CD4-positive, CD25-positive, alpha-beta regulatory T cell (primary cell): ENCODE measurements around the gene ATP13A1. TPM values are rescaled to one million over a fixed set of nuclear protein-coding genes. Genes with fewer than 3 reads are reported as not detected.
A peak's percentile ranks its signal among the peaks of the same experiment; 100 is the strongest.

ENCODE experiments used
- ATAC-seq, 2 donors: fragments of 150-1000 bp; cut with Tn5 transposase; one replicate each; pipeline ENCODE4 v1.10.0; 2021; ENCODE audit warnings: low read depth in 2 of 2, moderate number of reproducible peaks in 2 of 2, moderate library complexity in 1 of 2
- DNase-seq, 3 donors: peaks; one replicate each; pipeline versions ENCODE4 v3.0.0 to v3.0.0-alpha.2; 2012 to 2022; ENCODE audit warnings: mixed read lengths in 1 of 3
- H3K27ac ChIP-seq: one replicate; pipeline ENCODE4 v1.7.0; 2013; ENCODE audit warnings: mild to moderate bottlenecking, low read length; ENCODE audit not compliant: insufficient read depth, poor library complexity, severe bottlenecking
- H3K27me3 ChIP-seq: one replicate; pipeline ENCODE4 v1.7.0; 2013; ENCODE audit warnings: low read length; ENCODE audit not compliant: control insufficient read depth, insufficient read depth
- H3K36me3 ChIP-seq: one replicate; pipeline ENCODE4 v1.7.0; 2013; ENCODE audit warnings: mild to moderate bottlenecking, low read length, moderate library complexity; ENCODE audit not compliant: control insufficient read depth, insufficient read depth
- H3K4me1 ChIP-seq: 2 replicates; pipeline ENCODE4 v1.7.0; 2013; ENCODE audit warnings: mild to moderate bottlenecking, low read length; ENCODE audit not compliant: insufficient read depth, control insufficient read depth, poor library complexity, severe bottlenecking
- H3K4me3 ChIP-seq: one replicate; pipeline ENCODE4 v1.7.0; 2013; ENCODE audit warnings: low read depth, mild to moderate bottlenecking, low read length, moderate library complexity
- H3K9me3 ChIP-seq, 2 experiments: 1 replicate in 1 of 2; 2 replicates in 1 of 2; pipeline ENCODE4 v1.7.0; 2013; ENCODE audit warnings: low read length in 2 of 2, mild to moderate bottlenecking in 1 of 2, moderate library complexity in 1 of 2; ENCODE audit not compliant: control insufficient read depth in 2 of 2
- H3K27ac Mint-ChIP-seq, 3 donors: one replicate each; pipeline ENCODE4 v1.8.0; 2020 to 2022; ENCODE audit warnings: mild to moderate bottlenecking in 3 of 3, mixed read lengths in 3 of 3, moderate library complexity in 2 of 3
- H3K27me3 Mint-ChIP-seq: one replicate; pipeline ENCODE4 v1.8.0; 2022; ENCODE audit warnings: mild to moderate bottlenecking, mixed read lengths
- H3K36me3 Mint-ChIP-seq: one replicate; pipeline ENCODE4 v1.8.0; 2020; ENCODE audit warnings: mixed read lengths
- H3K4me1 Mint-ChIP-seq, 4 donors: one replicate each; pipeline ENCODE4 v1.8.0; 2020 to 2022; ENCODE audit warnings: mixed read lengths in 4 of 4, mild to moderate bottlenecking in 1 of 4
- H3K4me3 Mint-ChIP-seq, 4 donors: one replicate each; pipeline ENCODE4 v1.8.0; 2020 to 2022; ENCODE audit warnings: mild to moderate bottlenecking in 4 of 4, mixed read lengths in 4 of 4, moderate library complexity in 3 of 4
- H3K9me3 Mint-ChIP-seq, 7 donors: one replicate each; pipeline ENCODE4 v1.8.0; 2020 to 2022; ENCODE audit warnings: mixed read lengths in 7 of 7, mild to moderate bottlenecking in 3 of 7, moderate library complexity in 2 of 7
- polyA plus RNA-seq, 4 donors: library from polyadenylated mRNA; unstranded; fragments of 300-500 nt; fragmentation: Illumina TruSeq; gene quantifications; one replicate each; pipeline ENCODE4 v1.2.3, GENCODE V29; 2021
- total RNA-seq: library from RNA; stranded (reverse); gene quantifications from one replicate; pipeline ENCODE4 v1.2.3, GENCODE V29; 2022

Gene ATP13A1
- total and polyA plus RNA-seq, 5 donors from 2014 or later = 24.1 to 114 (median 30.9) TPM

GRCh38 chr19:19649155-19649554 is 14.3 kb downstream of the ATP13A1 start:
- Mint-ChIP-seq H3K27me3 (no peaks in the 10 kb centered on the region), H3K36me3 (peaks cover 31% of the 10 kb centered on the region), H3K4me1 (peaks cover 0 to 2% (median 0%) of the 10 kb centered on the region in 4 donors), H3K9me3 (no peaks in the 10 kb centered on the region), H3K4me3 (no peak overlapping the region), H3K27ac (peak overlapping the region in 1 of 3 donors; percentile 48)
- Histone ChIP-seq H3K9me3 (no peaks in the 10 kb centered on the region), H3K27me3 (no peaks in the 10 kb centered on the region), H3K27ac (no peak overlapping the region), H3K36me3 (peaks cover 70% of the 10 kb centered on the region), H3K4me1 (peaks cover 1% of the 10 kb centered on the region), H3K4me3 (no peak overlapping the region)
- no peak for ATAC-seq
- no peak for DNase-seq

- Histone ChIP-seq H3K36me3 (peaks cover 52% of the 10 kb centered on the region), H3K4me3 (no peak overlapping the region), H3K27ac (no peak overlapping the region), H3K27me3 (no peaks in the 10 kb centered on the region), H3K9me3 (no peaks in the 10 kb centered on the region), H3K4me1 (peaks cover 15% of the 10 kb centered on the region)
- ATAC-seq (no peak), DNase-seq (no peak)
- H3K27me3 Mint-ChIP-seq = peaks cover 5% of the 10 kb centered on the region
- peaks cover 21% of the 10 kb centered on the region for H3K36me3 Mint-ChIP-seq
- no peaks in the 10 kb centered on the region for H3K9me3 Mint-ChIP-seq
- peak overlapping the region in 1 of 4 donors; percentile 90 for H3K4me3 Mint-ChIP-seq
- peaks cover 0 to 14% (median 9%) of the 10 kb centered on the region in 4 donors for H3K4me1 Mint-ChIP-seq
- H3K27ac Mint-ChIP-seq = no peak overlapping the region
Observed at GRCh38 chr19:19647037-19647835, 16.2 kb downstream of the ATP13A1 start.

DNA sequence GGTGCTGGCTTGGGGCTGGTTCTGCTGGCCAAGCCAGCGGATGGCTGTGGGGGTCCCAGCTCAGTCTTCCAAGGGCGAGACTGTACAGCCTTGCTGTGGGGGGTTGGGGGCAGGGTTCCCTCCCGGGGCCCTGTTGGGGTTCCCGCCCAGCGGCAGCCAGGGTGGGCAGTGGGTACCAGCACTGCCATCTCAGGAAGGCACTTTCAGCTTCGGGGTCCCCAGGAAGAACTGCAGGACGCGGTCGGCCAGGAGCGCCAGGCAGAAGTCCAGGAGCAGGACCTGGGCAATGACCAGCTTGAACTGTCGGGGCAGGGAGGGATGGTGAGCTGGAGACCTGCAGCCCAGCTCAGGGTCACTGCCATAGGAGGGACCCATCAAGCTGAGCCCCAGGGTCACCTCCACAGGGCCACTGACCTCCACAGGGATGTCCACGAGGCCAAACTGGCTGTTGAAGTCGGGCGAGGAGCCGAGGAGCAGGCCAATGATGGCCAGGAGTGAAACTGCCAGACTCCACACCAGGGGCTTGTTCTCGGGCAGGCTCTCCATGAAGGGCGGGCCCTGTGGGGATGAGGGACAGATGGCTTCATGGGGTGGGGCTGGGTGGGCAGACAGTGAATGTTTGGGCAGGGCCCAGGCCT is 18.1 kb downstream of the ATP13A1 start:
- no peak for DNase-seq
- Histone ChIP-seq H3K9me3 (no peaks in the 10 kb centered on the region), H3K27me3 (no peaks in the 10 kb centered on the region), H3K4me3 (no peak overlapping the region), H3K27ac (no peak overlapping the region), H3K36me3 (peaks cover 35% of the 10 kb centered on the region), H3K4me1 (peaks cover 23% of the 10 kb centered on the region)
- Mint-ChIP-seq H3K27ac (peak overlapping the region in 1 of 3 donors; percentile 26), H3K4me3 (no peak overlapping the region), H3K9me3 (no peaks in the 10 kb centered on the region), H3K36me3 (peaks cover 17% of the 10 kb centered on the region), H3K4me1 (peaks cover 0 to 25% (median 14%) of the 10 kb centered on the region in 4 donors), H3K27me3 (peaks cover 5% of the 10 kb centered on the region)
- ATAC-seq = no peak

- Histone ChIP-seq H3K27ac (peak overlapping the region; percentile 89), H3K9me3 (no peaks in the 10 kb centered on the region), H3K36me3 (peaks cover 39% of the 10 kb centered on the region), H3K4me1 (peaks cover 23% of the 10 kb centered on the region), H3K4me3 (no peak overlapping the region), H3K27me3 (no peaks in the 10 kb centered on the region)
- H3K4me3 Mint-ChIP-seq = peak overlapping the region; percentile 98 to 100 (median 100)
- peaks cover 13% of the 10 kb centered on the region for H3K36me3 Mint-ChIP-seq
- H3K27ac Mint-ChIP-seq = peak overlapping the region; percentile 94 to 98 (median 97)
- H3K4me1 Mint-ChIP-seq = peaks cover 0 to 34% (median 14%) of the 10 kb centered on the region in 4 donors
- ATAC-seq (no peak), DNase-seq (no peak)
- H3K27me3 Mint-ChIP-seq = peaks cover 5% of the 10 kb centered on the region
- no peaks in the 10 kb centered on the region for H3K9me3 Mint-ChIP-seq
Observed at GRCh38 chr19:19644054-19644388, 19.5 kb downstream of the ATP13A1 start.

- H3K36me3 ChIP-seq = peaks cover 42% of the 10 kb centered on the region
Observed at GRCh38 chr19:19643158-19644053, 20.1 kb downstream of the ATP13A1 start, which contains the start of gene GMIP. GMIP (minus strand) TSS chr19:19643657; CDS start chr19:19643529, 128 bp downstream.

GRCh38 chr19:19642506-19643157 is 20.8 kb downstream of the ATP13A1 start:
- H3K27me3 Mint-ChIP-seq = peaks cover 5% of the 10 kb centered on the region
- Histone ChIP-seq H3K27ac (peak overlapping the region; percentile 89), H3K36me3 (peaks cover 48% of the 10 kb centered on the region), H3K4me3 (peak overlapping the region; percentile 91), H3K27me3 (no peaks in the 10 kb centered on the region), H3K9me3 (no peaks in the 10 kb centered on the region), H3K4me1 (peaks cover 23% of the 10 kb centered on the region)
- peak overlapping the region; percentile 94 to 98 (median 97) for H3K27ac Mint-ChIP-seq
- peak in 1 of 3 donors; percentile 70 for DNase-seq
- H3K9me3 Mint-ChIP-seq = no peaks in the 10 kb centered on the region
- peak in 1 of 2 donors; percentile 18 for ATAC-seq
- peaks cover 16% of the 10 kb centered on the region for H3K36me3 Mint-ChIP-seq
- H3K4me1 Mint-ChIP-seq = peaks cover 0 to 34% (median 15%) of the 10 kb centered on the region in 4 donors
- H3K4me3 Mint-ChIP-seq = peak overlapping the region; percentile 98 to 100 (median 100)

More at GRCh38 chr19:19643158-19644053, 20.1 kb downstream of the ATP13A1 start, which contains the start of gene GMIP:
- H3K4me3 ChIP-seq = peak within 1 kb of the TSS; percentile 91
- H3K27ac ChIP-seq = peak within 1 kb of the TSS; percentile 89
- peak within 1 kb of the TSS; percentile 98 to 100 (median 100) for H3K4me3 Mint-ChIP-seq
- peaks cover 5% of the 10 kb centered on the region for H3K27me3 Mint-ChIP-seq
- peaks cover 14% of the 10 kb centered on the region for H3K36me3 Mint-ChIP-seq
- peaks cover 0 to 34% (median 15%) of the 10 kb centered on the region in 4 donors for H3K4me1 Mint-ChIP-seq
- no peaks in the 10 kb centered on the region for H3K9me3 ChIP-seq
- no peaks in the 10 kb centered on the region for H3K9me3 Mint-ChIP-seq
- no peaks in the 10 kb centered on the region for H3K27me3 ChIP-seq
- peaks cover 23% of the 10 kb centered on the region for H3K4me1 ChIP-seq
- peak; percentile 83 to 91 (median 91) for DNase-seq
- ATAC-seq = peak; percentile 90 to 92
- H3K27ac Mint-ChIP-seq = peak within 1 kb of the TSS; percentile 94 to 98 (median 97)
